ENCODE measurements around the gene PTH2. TPM values are rescaled to one million over a fixed set of nuclear protein-coding genes. Genes with fewer than 3 reads are reported as not detected.
"Not testable (repeated sequence)": the region's sequence is repeated elsewhere in the genome, so short reads cannot be mapped to it uniquely, and the experiment has no call there.

PTH2 gene
- total and polyA plus RNA-seq, 5 experiments from 2014 or later, result not detected

GRCh38 chr19:49447485-49448431 lies 24.5 kb upstream of the PTH2 start:
- H3K27ac Mint-ChIP-seq, result peak overlapping the region in 8 of 10 donors; percentile 31 to 89 (median 64)
- DNase-seq, result no peak
- ATAC-seq, result no peak
- POLR2A ChIA-PET, result interaction anchor here (0.6 to 12.3 kb wide), 5 partner anchors 21 to 559 kb away, joined by 3 to 321 read pairs (median 4); partner anchors contain the start of genes FLT3LG and RPL13A
- H3K4me1 Mint-ChIP-seq, result peaks cover 25 to 63% (median 54%) of the 10 kb centered on the region in 4 donors
- peaks cover 0 to 5% (median 0%) of the 10 kb centered on the region in 5 donors for H3K27me3 Mint-ChIP-seq
- peak overlapping the region in 1 of 10 donors; percentile 6 for H3K4me3 Mint-ChIP-seq
- H3K36me3 Mint-ChIP-seq, result peaks cover 0 to 33% (median 0%) of the 10 kb centered on the region in 3 donors
- no peaks in the 10 kb centered on the region for H3K9me3 Mint-ChIP-seq

- no peak for ATAC-seq
- DNase-seq, result no peak
- Mint-ChIP-seq H3K36me3 (peaks cover 0 to 31% (median 0%) of the 10 kb centered on the region in 3 donors), H3K4me1 (peaks cover 29 to 63% (median 52%) of the 10 kb centered on the region in 4 donors), H3K9me3 (no peaks in the 10 kb centered on the region), H3K27me3 (peaks cover 8 to 19% (median 13%) of the 10 kb centered on the region in 5 donors), H3K4me3 (peak overlapping the region in 1 of 10 donors; percentile 70), H3K27ac (peak overlapping the region in 3 of 10 donors; percentile 39 to 82 (median 40))
- POLR2A ChIA-PET, result interaction anchor here (0.7 to 2.3 kb wide), 7 partner anchors 8 to 220 kb away, joined by 3 to 13 read pairs (median 3); partner anchors contain the start of gene RPL13A
These were observed 22.8 kb upstream of the PTH2 start for GRCh38 chr19:49445997-49446396.

- POLR2A ChIA-PET, result interaction anchor here (0.6 to 2.3 kb wide), 5 partner anchors 26 to 123 kb away, joined by 3 to 13 read pairs (median 3); partner anchors contain the start of gene RPL13A
- H3K4me1 Mint-ChIP-seq, result peaks cover 28 to 56% (median 46%) of the 10 kb centered on the region in 4 donors
- not testable (repeated sequence) for ATAC-seq
These were observed 21.0 kb upstream of the PTH2 start for GRCh38 chr19:49444100-49444700.

GRCh38 chr19:49443366-49444099 lies 20.3 kb upstream of the PTH2 start:
- POLR2A ChIA-PET, result interaction anchor here (0.6 to 2.3 kb wide), 13 partner anchors 8 to 124 kb away, joined by 3 to 13 read pairs (median 4); partner anchors contain the start of genes ALDH16A1 and PIH1D1
- peak overlapping the region; percentile 8 to 96 (median 91) for H3K27ac Mint-ChIP-seq
- no peaks in the 10 kb centered on the region for H3K9me3 Mint-ChIP-seq
- ATAC-seq (peak; percentile 90 to 92), DNase-seq (peak; percentile 85 to 98 (median 92))
- peaks cover 27 to 52% (median 44%) of the 10 kb centered on the region in 4 donors for H3K4me1 Mint-ChIP-seq
- peak overlapping the region; percentile 77 to 90 (median 84) for H3K4me3 Mint-ChIP-seq
- peaks cover 0 to 19% (median 5%) of the 10 kb centered on the region in 3 donors for H3K36me3 Mint-ChIP-seq
- peaks cover 30 to 44% (median 37%) of the 10 kb centered on the region in 5 donors for H3K27me3 Mint-ChIP-seq

More at GRCh38 chr19:49444100-49444700, 21.0 kb upstream of the PTH2 start:
- H3K9me3 Mint-ChIP-seq, DNase-seq: not testable (repeated sequence)
- Mint-ChIP-seq H3K27me3 (peaks cover 23 to 37% (median 31%) of the 10 kb centered on the region in 5 donors), H3K36me3 (peaks cover 0 to 25% (median 5%) of the 10 kb centered on the region in 3 donors), H3K27ac (peak overlapping the region in 7 of 10 donors; percentile 78 to 93 (median 90)), H3K4me3 (peak overlapping the region; percentile 77 to 90 (median 84))

GRCh38 chr19:49442771-49443365 lies 19.6 kb upstream of the PTH2 start:
- peak overlapping the region in 8 of 10 donors; percentile 14 to 96 (median 92) for H3K27ac Mint-ChIP-seq
- H3K36me3 Mint-ChIP-seq, result peaks cover 2 to 14% (median 5%) of the 10 kb centered on the region in 3 donors
- H3K9me3 Mint-ChIP-seq, result no peaks in the 10 kb centered on the region
- DNase-seq, result peak in 3 of 10 donors; percentile 50 to 72 (median 59)
- H3K27me3 Mint-ChIP-seq, result peaks cover 37 to 51% (median 44%) of the 10 kb centered on the region in 5 donors
- H3K4me3 Mint-ChIP-seq, result peak overlapping the region; percentile 77 to 90 (median 84)
- POLR2A ChIA-PET, result interaction anchor here (0.6 to 1.9 kb wide), 10 partner anchors 9 to 109 kb away, joined by 3 to 11 read pairs (median 4); partner anchors contain the start of genes ALDH16A1 and PIH1D1
- peaks cover 26 to 46% (median 41%) of the 10 kb centered on the region in 4 donors for H3K4me1 Mint-ChIP-seq
- ATAC-seq, result peak; percentile 0 to 19

- H3K9me3 Mint-ChIP-seq, result no peaks in the 10 kb centered on the region
- H3K27me3 Mint-ChIP-seq, result peaks cover 39 to 56% (median 49%) of the 10 kb centered on the region in 5 donors
- no peak for DNase-seq
- H3K4me3 Mint-ChIP-seq, result peak overlapping the region; percentile 76 to 90 (median 84)
- POLR2A ChIA-PET, result interaction anchor here (0.6 to 1.9 kb wide), 10 partner anchors 9 to 108 kb away, joined by 3 to 11 read pairs (median 4); partner anchors contain the start of genes ALDH16A1 and PIH1D1
- peaks cover 2 to 14% (median 5%) of the 10 kb centered on the region in 3 donors for H3K36me3 Mint-ChIP-seq
- peak overlapping the region in 4 of 10 donors; percentile 29 to 84 (median 38) for H3K27ac Mint-ChIP-seq
- peaks cover 30 to 46% (median 41%) of the 10 kb centered on the region in 4 donors for H3K4me1 Mint-ChIP-seq
- ATAC-seq, result no peak
These were observed 19.1 kb upstream of the PTH2 start for GRCh38 chr19:49442354-49442753.

GRCh38 chr19:49441960-49442350 lies 18.7 kb upstream of the PTH2 start:
- H3K27ac Mint-ChIP-seq, result peak overlapping the region in 6 of 10 donors; percentile 19 to 84 (median 34)
- peaks cover 2 to 14% (median 5%) of the 10 kb centered on the region in 3 donors for H3K36me3 Mint-ChIP-seq
- no peaks in the 10 kb centered on the region for H3K9me3 Mint-ChIP-seq
- H3K27me3 Mint-ChIP-seq, result peaks cover 40 to 60% (median 53%) of the 10 kb centered on the region in 5 donors
- H3K4me1 Mint-ChIP-seq, result peaks cover 31 to 50% (median 41%) of the 10 kb centered on the region in 4 donors
- peak overlapping the region; percentile 76 to 90 (median 84) for H3K4me3 Mint-ChIP-seq
- POLR2A ChIA-PET, result interaction anchor here (0.6 to 1.9 kb wide), 8 partner anchors 10 to 108 kb away, joined by 3 to 11 read pairs (median 5); partner anchors contain the start of gene PIH1D1
- ATAC-seq (no peak), DNase-seq (no peak)

- ATAC-seq (no peak), DNase-seq (peak in 5 of 10 donors; percentile 27 to 72 (median 59))
- POLR2A ChIA-PET, result interaction anchor here (0.6 to 2.4 kb wide), 7 partner anchors 10 to 51 kb away, joined by 3 to 11 read pairs (median 5); partner anchors contain the start of gene PIH1D1
- H3K4me1 Mint-ChIP-seq, result peaks cover 33 to 54% (median 43%) of the 10 kb centered on the region in 4 donors
- peak within 1 kb of the TSS; percentile 76 to 90 (median 84) for H3K4me3 Mint-ChIP-seq
- peak within 1 kb of the TSS in 9 of 10 donors; percentile 19 to 84 (median 34) for H3K27ac Mint-ChIP-seq
- peaks cover 44 to 65% (median 58%) of the 10 kb centered on the region in 5 donors for H3K27me3 Mint-ChIP-seq
- no peaks in the 10 kb centered on the region for H3K9me3 Mint-ChIP-seq
- H3K36me3 Mint-ChIP-seq, result peaks cover 2 to 8% (median 5%) of the 10 kb centered on the region in 3 donors
These were observed 18.1 kb upstream of the PTH2 start, which contains the start of gene SLC17A7 for GRCh38 chr19:49441210-49441959. SLC17A7 (minus strand) TSS chr19:49441527; CDS start chr19:49441379, 148 bp downstream.

GRCh38 chr19:49440439-49441209 lies 17.4 kb upstream of the PTH2 start:
- Mint-ChIP-seq H3K4me1 (peaks cover 35 to 60% (median 48%) of the 10 kb centered on the region in 4 donors), H3K27me3 (peaks cover 50 to 73% (median 65%) of the 10 kb centered on the region in 5 donors), H3K27ac (peak overlapping the region in 4 of 10 donors; percentile 13 to 73 (median 24)), H3K9me3 (no peaks in the 10 kb centered on the region), H3K4me3 (peak overlapping the region; percentile 3 to 83 (median 57)), H3K36me3 (peaks cover 2 to 6% (median 5%) of the 10 kb centered on the region in 3 donors)
- DNase-seq (no peak), ATAC-seq (no peak)
- POLR2A ChIA-PET, result interaction anchor here (0.8 to 2.8 kb wide), 5 partner anchors 13 to 48 kb away, joined by 3 to 11 read pairs (median 6); partner anchors contain the start of gene GFY
